Progenitor cell of endocrine pancreas (in vitro differentiated cells): ENCODE measurements around the gene DOK7. TPM values are rescaled to one million over a fixed set of nuclear protein-coding genes. Genes with fewer than 3 reads are reported as not detected.

Experiments used
- DNase-seq: peaks from one replicate; pipeline ENCODE4 v3.0.0; 2021; ENCODE audit warnings: low spot score; ENCODE audit not compliant: unreplicated experiment
- H3K27ac Mint-ChIP-seq: 2 replicates; pipeline ENCODE4 v1.8.0; 2021; ENCODE audit warnings: mild to moderate bottlenecking, moderate library complexity, mixed read lengths
- H3K27me3 Mint-ChIP-seq: 2 replicates; pipeline ENCODE4 v1.8.0; 2021; ENCODE audit warnings: mixed read lengths
- H3K36me3 Mint-ChIP-seq: 2 replicates; pipeline ENCODE4 v1.8.0; 2022; ENCODE audit warnings: mixed read lengths; ENCODE audit not compliant: insufficient read depth
- H3K4me1 Mint-ChIP-seq: 2 replicates; pipeline ENCODE4 v1.8.0; 2021; ENCODE audit warnings: low read depth, mixed read lengths
- H3K4me3 Mint-ChIP-seq: 2 replicates; pipeline ENCODE4 v1.8.0; 2021; ENCODE audit warnings: low read depth, mild to moderate bottlenecking, moderate library complexity, mixed read lengths
- H3K9me3 Mint-ChIP-seq: 2 replicates; pipeline ENCODE4 v1.8.0; 2021; ENCODE audit warnings: low read depth, mixed read lengths
- CTCF ChIP-seq: fragments of 200-600 bp; sonication (generic); IDR thresholded peaks from one replicate; pipeline ENCODE4 v1.5.0; 2021; ENCODE audit warnings: antibody characterized with exemption, mild to moderate bottlenecking; ENCODE audit not compliant: unreplicated experiment
- total RNA-seq: library from RNA; stranded (reverse); gene quantifications from 2 replicates; pipeline ENCODE4 v1.2.1, GENCODE V29; 2021

DOK7 gene
- total RNA-seq, 1 donor from 2014 or later, result not detected

- Mint-ChIP-seq H3K27ac (peak within 1 kb of the TSS; percentile 64), H3K4me1 (peaks cover 2% of the 10 kb centered on the region), H3K36me3 (no peaks in the 10 kb centered on the region), H3K27me3 (no peaks in the 10 kb centered on the region), H3K9me3 (no peaks in the 10 kb centered on the region), H3K4me3 (no peak within 1 kb of the TSS)
- no peak for DNase-seq
- TF ChIP-seq CTCF, result no peak
Observed at GRCh38 chr4:3441501-3442459, 21.3 kb upstream of the DOK7 start, which contains the start of gene HGFAC. TSS of gene HGFAC (plus strand) at chr4:3441968. CDS start at chr4:3442002, 34 bp downstream.

GRCh38 chr4:3442460-3442958 lies 20.6 kb upstream of the DOK7 start:
- no peaks in the 10 kb centered on the region for H3K36me3 Mint-ChIP-seq
- H3K4me3 Mint-ChIP-seq, result no peak overlapping the region
- no peaks in the 10 kb centered on the region for H3K27me3 Mint-ChIP-seq
- H3K9me3 Mint-ChIP-seq, result no peaks in the 10 kb centered on the region
- peaks cover 2% of the 10 kb centered on the region for H3K4me1 Mint-ChIP-seq
- DNase-seq, result no peak
- H3K27ac Mint-ChIP-seq, result no peak overlapping the region
- TF ChIP-seq CTCF, result no peak

- Mint-ChIP-seq H3K36me3 (no peaks in the 10 kb centered on the region), H3K4me3 (no peak overlapping the region), H3K9me3 (no peaks in the 10 kb centered on the region), H3K27me3 (no peaks in the 10 kb centered on the region), H3K4me1 (peaks cover 2% of the 10 kb centered on the region), H3K27ac (no peak overlapping the region)
- TF ChIP-seq CTCF, result peak; percentile 96
- peak; percentile 52 for DNase-seq
Observed at GRCh38 chr4:3442959-3443749, 20.0 kb upstream of the DOK7 start.

GRCh38 chr4:3443750-3444309 lies 19.3 kb upstream of the DOK7 start:
- H3K36me3 Mint-ChIP-seq, result no peaks in the 10 kb centered on the region
- no peak overlapping the region for H3K4me3 Mint-ChIP-seq
- no peak for TF ChIP-seq CTCF
- no peaks in the 10 kb centered on the region for H3K9me3 Mint-ChIP-seq
- no peak overlapping the region for H3K27ac Mint-ChIP-seq
- H3K27me3 Mint-ChIP-seq, result no peaks in the 10 kb centered on the region
- no peak for DNase-seq
- peaks cover 2% of the 10 kb centered on the region for H3K4me1 Mint-ChIP-seq
